ENCODE results near the gene LAD1. TPM values are rescaled to one million over a fixed set of nuclear protein-coding genes. Genes with fewer than 3 reads are reported as not detected.

LAD1 gene
- total and polyA plus RNA-seq, 9 of the 15 experiments (the other 6 are each of a cell fraction or from before 2014, with no cell fraction given): 0.31 TPM; not detected in 8

- 0% methylated on average over 9 of the region's 9 CpGs for WGBS (ENCODE audit: insufficient coverage, low coverage, missing lambda C conversion rate)
- ChIA-PET CTCF (ENCODE audit: low intra/inter-chr PET ratio) (no interaction called here), POLR2A (interaction anchor here (0.6 kb wide), 1 partner anchor 89 kb away, joined by 3 read pairs; no protein-coding TSS in a partner anchor)
- Histone ChIP-seq H3K4me3 (no peak overlapping the region), H3K27ac (ENCODE audit: extremely low read depth, low read depth, low read length) (no peak overlapping the region), H3K4me1 (replicated peaks in 1 of 2; ENCODE audit: control insufficient read depth in 2 of 2, insufficient read depth in 2 of 2, low read length in 2 of 2) (no peaks in the 10 kb centered on the region), H4K20me1 (replicated peaks; ENCODE audit: control insufficient read depth, insufficient read depth, low read length) (no peaks in the 10 kb centered on the region), H2AFZ (ENCODE audit: low read depth, low read length) (no peak overlapping the region), H3K9me3 (replicated peaks; ENCODE audit: control insufficient read depth, insufficient read depth, low read depth, low read length) (no peaks in the 10 kb centered on the region), H3K9me1 (ENCODE audit: control insufficient read depth, insufficient read depth, low read length) (no peaks in the 10 kb centered on the region), H3K79me2 (ENCODE audit: control insufficient read depth, insufficient read depth, low read length) (no peaks in the 10 kb centered on the region), H3K27me3 (ENCODE audit: control insufficient read depth in 2 of 2, insufficient read depth in 2 of 2, low read length in 2 of 2) (peaks cover 16 to 52% of the 10 kb centered on the region in 2 experiments), H3K4me2 (ENCODE audit: insufficient read depth, low read length) (no peak overlapping the region), H3K9ac (ENCODE audit: insufficient read depth in 1 of 2, low read depth in 2 of 2, low read length in 2 of 2) (0 out of 4 replicates have a peak overlapping the region, but pooled peaks of 1 of the 2 experiments have one; percentile 45), H3K36me3 (ENCODE audit: control insufficient read depth, insufficient read depth, low read length) (no peaks in the 10 kb centered on the region)
- no peak for TF ChIP-seq SMC3 (conservative IDR thresholded peaks at IDR 0.05; ENCODE audit: insufficient read depth, low read depth, low read length)
- TF ChIP-seq ZNF174 (CRISPR knock-in tag; IDR thresholded peaks at IDR 0.05): no peak
- TF ChIP-seq PCBP2 (IDR thresholded peaks at IDR 0.05; ENCODE audit: low read depth, low read length, poor library complexity, severe bottlenecking): no peak
- no peak for TF ChIP-seq TAF9B (IDR thresholded peaks at IDR 0.05; ENCODE audit: partially characterized antibody)
- TF ChIP-seq SLC30A9 (CRISPR knock-in tag; IDR thresholded peaks at IDR 0.05): no peak
- TF ChIP-seq RBM25 (IDR thresholded peaks at IDR 0.05; ENCODE audit: low read depth, low read length, severe bottlenecking): no peak
- no peak for TF ChIP-seq ADNP (tag; IDR thresholded peaks at IDR 0.05)
- TF ChIP-seq NR1H2 (CRISPR knock-in tag; IDR thresholded peaks at IDR 0.05): no peak
- no peak for TF ChIP-seq ZNF274 (IDR thresholded peaks at IDR 0.05; ENCODE audit: borderline replicate concordance, low read depth, low read length)
- no peak for TF ChIP-seq BRCA1 (IDR thresholded peaks at IDR 0.05)
- no peak for TF ChIP-seq BRCA1 (CRISPR knock-in tag; IDR thresholded peaks at IDR 0.05)
- no peak for TF ChIP-seq TCF7 (IDR thresholded peaks at IDR 0.05; ENCODE audit: borderline replicate concordance)
- TF ChIP-seq HNRNPH1 (optimal IDR thresholded peaks at IDR 0.05; ENCODE audit: low read depth, low read length): no peak
- TF ChIP-seq OTX1 (CRISPR knock-in tag; IDR thresholded peaks at IDR 0.05): no peak
- no peak for TF ChIP-seq ZNF133 (CRISPR knock-in tag; IDR thresholded peaks at IDR 0.05)
- no peak for TF ChIP-seq NCOR1 (IDR thresholded peaks at IDR 0.05)
- TF ChIP-seq CREB3 (tag; conservative IDR thresholded peaks at IDR 0.05; ENCODE audit: low read depth): no peak
- no peak for TF ChIP-seq ZNF395 (CRISPR knock-in tag; IDR thresholded peaks at IDR 0.05)
- TF ChIP-seq HOXB6 (CRISPR knock-in tag; IDR thresholded peaks at IDR 0.05; ENCODE audit: borderline replicate concordance): no peak
- intact Hi-C loops (cut with micrococcal nuclease): no loop called here
- no TSS peak for BruUV-seq (replicated peaks)
- in situ Hi-C loops (cut with MboI): no loop called here
- DNase-seq (ENCODE audit: extremely low read depth in 1 of 4, low spot score in 3 of 4): no peak
- ATAC-seq: no peak
- no peak for FAIRE-seq
Observed at GRCh38 chr1:201336711-201337450, 62.2 kb downstream of the LAD1 start.

Measured in K562 (cell line).